PC-9 (cell line): ENCODE results near the gene ARID5B. TPM values are rescaled to one million over a fixed set of nuclear protein-coding genes. Genes with fewer than 3 reads are reported as not detected.

Source experiments
- BruUV-seq: library from RNA; stranded (reverse); fragments of 400-500 nt; replicated peaks from 2 replicates; lab custom pipeline; 2021; lab: Mats Ljungman, UMichigan
- CTCF ChIA-PET: fragments of 300-600 bp; sonication (Branson Sonifier 250); formaldehyde crosslinking; loops from one replicate; lab custom pipeline; 2022; ENCODE audit warnings: antibody characterized with exemption; lab: Charles Lee
- POLR2A ChIA-PET: fragments of 300-600 bp; sonication (Branson Sonifier 250); formaldehyde crosslinking; loops from one replicate; lab custom pipeline; 2022; ENCODE audit warnings: antibody characterized with exemption; ENCODE audit not compliant: unreplicated experiment; lab: Charles Lee
- DNase-seq, 2 experiments: peaks; one replicate each; pipeline versions ENCODE4 v3.0.0 to v3.0.0-alpha.2; 2015 to 2022; ENCODE audit warnings: mixed read lengths in 1 of 2
- H2AFZ ChIP-seq: fragments of 200-600 bp; sonication (generic); 2 replicates; pipeline ENCODE4 v1.8.1; 2017; ENCODE audit warnings: antibody characterized with exemption
- H3F3A ChIP-seq: fragments of 200-600 bp; sonication (generic); 2 replicates; pipeline ENCODE4 v1.8.1; 2017; ENCODE audit warnings: antibody characterized with exemption, mild to moderate bottlenecking, low read depth; ENCODE audit not compliant: insufficient read depth
- H3K27ac ChIP-seq: fragments of 200-600 bp; sonication (generic); 2 replicates; pipeline ENCODE4 v1.6.1; 2016; ENCODE audit warnings: mixed run types
- H3K27me3 ChIP-seq: fragments of 200-600 bp; sonication (generic); 2 replicates; pipeline ENCODE4 v1.6.1; 2016; ENCODE audit warnings: low read depth, mixed run types; ENCODE audit not compliant: insufficient read depth
- H3K36me3 ChIP-seq: fragments of 200-600 bp; sonication (generic); 2 replicates; pipeline ENCODE4 v1.6.1; 2016; ENCODE audit warnings: low read depth, mixed run types
- H3K4me1 ChIP-seq: fragments of 200-600 bp; sonication (generic); replicated peaks from 2 replicates; pipeline ENCODE4 v1.6.1; 2016; ENCODE audit warnings: mixed run types; ENCODE audit not compliant: insufficient read depth
- H3K4me2 ChIP-seq: fragments of 200-600 bp; sonication (generic); 2 replicates; pipeline ENCODE4 v1.6.1; 2017; ENCODE audit warnings: mixed run types
- H3K4me3 ChIP-seq: fragments of 200-600 bp; sonication (generic); 2 replicates; pipeline ENCODE4 v1.6.1; 2016; ENCODE audit warnings: mixed run types
- H3K79me2 ChIP-seq: fragments of 200-600 bp; sonication (generic); 2 replicates; pipeline ENCODE4 v1.6.1; 2017; ENCODE audit warnings: low read depth, mixed run types
- H3K9me2 ChIP-seq: fragments of 200-600 bp; sonication (generic); 2 replicates; pipeline ENCODE4 v1.8.1; 2017; ENCODE audit warnings: mild to moderate bottlenecking; ENCODE audit not compliant: insufficient read depth
- H3K9me3 ChIP-seq: fragments of 200-600 bp; sonication (generic); 2 replicates; pipeline ENCODE4 v1.8.1; 2016; ENCODE audit warnings: low read depth; ENCODE audit not compliant: insufficient read depth
- H4K20me1 ChIP-seq: fragments of 200-600 bp; sonication (generic); 2 replicates; pipeline ENCODE4 v1.8.1; 2017; ENCODE audit not compliant: insufficient read depth
- CTCF ChIP-seq: fragments of 200-600 bp; sonication (generic); conservative IDR thresholded peaks from 2 replicates; pipeline ENCODE4 v1.6.1; 2017; ENCODE audit warnings: mixed run types, antibody characterized with exemption, mild to moderate bottlenecking, moderate library complexity
- EZH2 ChIP-seq: fragments of 200-600 bp; sonication (generic); IDR thresholded peaks from 2 replicates; pipeline ENCODE4 v1.8.0; 2017; ENCODE audit warnings: antibody characterized with exemption, low read depth
- intact Hi-C: fragments of 100-400 bp; cut with micrococcal nuclease; formaldehyde crosslinking; loops from one replicate; pipeline ENCODE4 v1.10.0; 2022; ENCODE audit not compliant: unreplicated experiment
- total RNA-seq: library from RNA; stranded (reverse); gene quantifications from 2 replicates; pipeline ENCODE4 v1.2.3, GENCODE V29; 2021

ARID5B gene
- total RNA-seq, 1 experiment from 2014 or later: 7.4 TPM

- H3K27ac ChIP-seq: no peak overlapping the region
- no TSS peak for BruUV-seq
- H3K79me2 ChIP-seq: no peaks in the 10 kb centered on the region
- peaks cover 12% of the 10 kb centered on the region; the same call in 1 of the 2 replicates for H3K9me3 ChIP-seq
- no peak for TF ChIP-seq CTCF
- no peak for TF ChIP-seq EZH2
- H3K4me3 ChIP-seq: no peak overlapping the region
- H3K4me1 ChIP-seq: peaks cover 58% of the 10 kb centered on the region
- H2AFZ ChIP-seq: no peak overlapping the region
- peak overlapping the region; percentile 24 for H3K4me2 ChIP-seq
- no peaks in the 10 kb centered on the region for H4K20me1 ChIP-seq
- H3K36me3 ChIP-seq: no peaks in the 10 kb centered on the region
- POLR2A ChIA-PET: interaction anchor here (0.6 kb wide), 1 partner anchor 417 kb away, joined by 3 read pairs; no protein-coding TSS in a partner anchor
- peak in 1 of 2 experiments; percentile 44 for DNase-seq
- H3F3A ChIP-seq: peaks cover 27% of the 10 kb centered on the region; the same call in 1 of the 2 replicates
- H3K9me2 ChIP-seq: no peaks in the 10 kb centered on the region
- intact Hi-C loops: no loop called here
- CTCF ChIA-PET: no interaction called here
- no peaks in the 10 kb centered on the region for H3K27me3 ChIP-seq
These were observed 144.4 kb downstream of the ARID5B start for GRCh38 chr10:62045765-62046521.

GRCh38 chr10:62046522-62047227, 145.2 kb downstream of the ARID5B start:
- DNase-seq: peak in 1 of 2 experiments; percentile 90
- ChIA-PET POLR2A (interaction anchor here (0.6 kb wide), 1 partner anchor 418 kb away, joined by 3 read pairs; no protein-coding TSS in a partner anchor), CTCF (no interaction called here)
- H3K9me2 ChIP-seq: no peaks in the 10 kb centered on the region
- H3K27me3 ChIP-seq: no peaks in the 10 kb centered on the region
- no peak overlapping the region for H3K4me3 ChIP-seq
- TF ChIP-seq CTCF (no peak), EZH2 (no peak)
- no peak overlapping the region for H2AFZ ChIP-seq
- H3K27ac ChIP-seq: no peak overlapping the region
- H3K9me3 ChIP-seq: peaks cover 12% of the 10 kb centered on the region; the same call in 1 of the 2 replicates
- H3K4me2 ChIP-seq: peak overlapping the region; percentile 24
- H3K79me2 ChIP-seq: no peaks in the 10 kb centered on the region
- BruUV-seq: no TSS peak
- H4K20me1 ChIP-seq: no peaks in the 10 kb centered on the region
- peaks cover 65% of the 10 kb centered on the region for H3K4me1 ChIP-seq
- H3K36me3 ChIP-seq: peaks cover 3% of the 10 kb centered on the region; the same call in 1 of the 2 replicates
- intact Hi-C loops: no loop called here
- peaks cover 31% of the 10 kb centered on the region; the same call in 1 of the 2 replicates for H3F3A ChIP-seq

- Histone ChIP-seq H3F3A (peaks cover 31% of the 10 kb centered on the region; the same call in 1 of the 2 replicates), H2AFZ (no peak overlapping the region), H3K9me3 (peaks cover 12% of the 10 kb centered on the region; the same call in 1 of the 2 replicates), H3K4me1 (peaks cover 65% of the 10 kb centered on the region), H3K4me2 (no peak overlapping the region), H3K79me2 (no peaks in the 10 kb centered on the region), H3K27me3 (no peaks in the 10 kb centered on the region), H4K20me1 (no peaks in the 10 kb centered on the region), H3K36me3 (peaks cover 7% of the 10 kb centered on the region; the same call in 1 of the 2 replicates), H3K4me3 (no peak overlapping the region), H3K9me2 (no peaks in the 10 kb centered on the region), H3K27ac (no peak overlapping the region)
- no peak for DNase-seq
- ChIA-PET CTCF (interaction anchor here (0.6 kb wide), 1 partner anchor 202 kb away, joined by 3 read pairs; no protein-coding TSS in a partner anchor), POLR2A (no interaction called here)
- intact Hi-C loops: no loop called here
- no TSS peak for BruUV-seq
- TF ChIP-seq EZH2 (no peak), CTCF (no peak)
These were observed 145.9 kb downstream of the ARID5B start for GRCh38 chr10:62047228-62047892.
